GM21529 (cell line): ENCODE results near the gene EXOSC6.
"Not testable (repeated sequence)": the region's sequence is repeated elsewhere in the genome, so short reads cannot be mapped to it uniquely, and the experiment has no call there.

Experiments used
- ATAC-seq: cut with Tn5 transposase; IDR thresholded peaks from one replicate; pipeline ENCODE4 v1.9.1; 2021; ENCODE audit not compliant: unreplicated experiment

Gene EXOSC6

DNA sequence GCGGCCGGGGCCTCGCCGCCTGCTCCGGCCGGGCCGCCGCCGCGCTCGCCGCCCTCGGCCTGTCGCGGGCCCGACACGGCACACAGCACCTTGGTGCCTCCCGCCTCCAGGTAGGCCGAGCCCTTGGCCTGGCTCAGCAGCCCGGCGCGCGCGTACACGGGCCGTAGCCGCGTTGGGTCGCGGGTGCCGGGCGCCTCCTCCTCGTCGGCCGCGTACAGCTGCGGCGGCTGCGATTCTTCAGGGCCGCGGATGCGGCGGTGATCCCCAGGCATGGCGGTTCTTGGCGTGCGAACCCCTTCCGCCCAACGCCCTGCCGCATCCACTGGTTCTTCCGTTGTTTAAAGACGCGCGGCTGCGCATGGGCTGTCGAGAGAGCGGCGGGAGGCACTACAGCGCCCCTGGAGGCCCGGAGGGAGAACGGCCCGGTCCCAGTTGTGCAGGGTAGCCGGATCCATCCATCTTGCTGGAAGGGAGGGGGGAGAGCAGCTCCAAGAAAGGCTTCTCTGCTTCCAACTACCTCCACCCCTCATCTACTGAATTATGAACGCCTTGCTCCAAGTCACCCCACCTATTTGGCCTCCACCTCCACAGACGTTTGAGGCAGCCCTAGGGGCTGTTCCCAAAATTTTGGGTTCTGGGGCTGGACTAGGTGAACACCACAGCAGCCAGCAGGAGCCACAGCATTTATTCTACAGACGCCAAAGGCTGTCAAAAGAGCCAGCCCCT is at the start of gene EXOSC6:
EXOSC6 (minus strand) TSS at position 312 of the 726 bp plus-strand sequence; CDS start at position 272, 40 bp downstream.
- ATAC-seq: peak; percentile 83

DNA sequence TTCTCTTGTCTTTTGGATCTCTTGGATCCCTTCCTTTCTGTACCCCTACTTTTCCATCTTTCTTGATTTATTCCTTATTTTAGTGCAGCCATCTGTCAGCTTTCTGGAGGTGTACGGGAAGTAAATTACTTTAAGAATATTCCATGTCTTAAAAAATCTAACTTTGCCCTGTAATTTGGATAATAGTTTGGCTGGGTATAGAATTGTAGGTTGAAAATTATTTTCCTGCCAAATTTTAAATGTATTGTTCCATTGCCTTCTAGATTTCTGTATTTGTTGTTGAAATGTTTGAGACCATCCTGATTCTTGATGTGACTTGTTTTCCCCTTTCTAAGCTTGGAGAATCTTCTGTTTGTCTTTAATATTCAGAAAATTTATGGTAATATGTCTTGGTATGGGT is 49.4 kb upstream of the EXOSC6 start:
- no peak for ATAC-seq

DNA sequence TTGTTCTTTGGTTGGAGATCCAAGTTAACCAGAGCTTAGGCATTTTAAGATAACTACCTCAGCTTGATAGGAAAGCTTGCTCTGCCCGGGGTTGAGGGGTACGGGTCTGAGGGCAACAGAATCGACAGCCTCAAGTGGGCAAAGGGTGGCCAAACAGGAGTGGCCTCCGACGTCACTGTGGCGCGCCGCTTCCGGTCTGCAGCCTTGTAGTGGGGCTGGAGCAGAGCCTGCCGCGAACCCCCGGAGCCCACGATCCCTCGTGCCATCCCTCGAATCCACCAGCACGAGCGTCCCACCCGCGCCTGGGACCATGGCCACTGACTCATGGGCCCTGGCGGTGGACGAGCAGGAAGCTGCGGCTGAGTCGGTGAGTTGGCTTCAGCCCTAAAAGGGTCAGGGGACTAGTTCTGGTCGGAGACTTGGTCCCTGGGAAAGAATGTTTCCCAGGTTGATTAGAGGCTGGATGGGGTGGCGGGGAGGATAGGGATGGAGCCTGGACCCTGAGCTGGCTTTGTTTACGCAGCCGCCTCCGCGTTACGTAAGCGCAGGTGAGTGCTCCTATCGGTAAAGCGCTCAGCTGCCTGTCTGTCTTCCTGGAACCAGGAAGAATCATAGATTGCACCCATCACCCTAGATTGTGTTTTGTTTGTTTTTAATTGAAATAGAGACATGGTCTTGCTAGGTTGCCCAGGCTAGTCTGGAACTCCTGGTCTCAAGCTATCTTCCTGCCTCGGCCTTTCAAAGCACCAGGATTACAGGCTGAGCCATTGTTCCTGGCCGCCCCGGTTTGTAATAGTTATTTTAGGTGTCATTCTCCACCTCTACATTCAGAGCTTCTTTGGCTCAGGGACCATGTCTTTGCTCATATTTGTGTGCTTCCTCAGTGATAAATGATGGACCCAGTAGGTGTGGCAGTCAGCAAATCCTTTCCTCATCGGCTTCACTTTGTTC is 47.5 kb upstream of the EXOSC6 start, which contains the start of gene DDX19B:
DDX19B (plus strand) TSS at position 199 of the 951 bp plus-strand sequence; CDS start at position 311, 112 bp downstream.
- peak; percentile 88 for ATAC-seq

DNA sequence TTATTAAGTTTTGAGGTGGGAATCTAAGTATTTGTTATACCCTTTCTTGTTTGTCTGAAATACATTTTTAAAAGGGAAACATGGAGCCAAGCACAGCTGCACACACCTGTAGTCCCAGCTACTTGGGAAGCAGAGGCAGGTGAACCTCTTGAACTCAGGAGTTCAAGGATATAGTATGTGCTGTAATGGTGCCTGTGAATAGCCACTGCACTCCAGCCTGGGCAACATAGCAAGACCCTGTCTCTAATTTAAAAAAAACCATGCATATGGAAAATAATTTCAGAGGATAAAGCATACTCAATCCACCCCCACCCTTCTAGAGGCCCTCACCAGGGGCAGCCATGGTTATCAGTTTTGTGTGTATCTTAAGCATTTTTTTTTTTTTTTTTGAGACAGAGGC is 43.9 kb upstream of the EXOSC6 start:
- ATAC-seq: no peak

DNA sequence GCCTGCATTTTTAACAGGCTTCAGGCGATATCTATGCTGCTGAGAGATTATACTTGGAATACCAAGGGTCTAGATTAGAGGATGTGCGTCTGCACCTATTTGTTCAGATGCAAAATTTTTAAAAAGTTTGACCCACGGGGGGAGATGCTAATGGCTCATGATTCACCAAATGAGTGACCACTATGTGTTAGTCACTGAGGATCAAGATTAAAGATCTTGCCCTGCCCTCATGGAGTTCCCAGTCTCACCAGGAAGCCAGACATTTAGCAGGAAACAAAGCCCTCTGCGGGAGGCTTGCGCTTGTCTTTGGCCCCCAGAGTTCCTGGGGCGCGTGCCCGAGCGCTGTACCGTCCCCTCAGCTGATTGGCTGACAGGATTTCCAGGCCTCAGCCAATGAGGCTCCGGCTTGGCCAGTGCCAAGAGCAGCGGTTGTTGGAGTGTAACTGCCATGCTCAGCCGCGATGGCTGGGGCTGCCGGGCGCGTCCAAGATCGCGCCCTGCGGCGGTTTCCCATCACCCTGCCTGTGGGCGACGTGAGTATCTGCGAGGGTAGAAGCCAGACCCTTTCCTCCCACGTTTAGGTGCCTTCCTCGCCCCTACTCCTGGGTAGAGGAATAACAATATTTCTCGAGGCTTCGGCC is 42.8 kb upstream of the EXOSC6 start:
- ATAC-seq: no peak

DNA sequence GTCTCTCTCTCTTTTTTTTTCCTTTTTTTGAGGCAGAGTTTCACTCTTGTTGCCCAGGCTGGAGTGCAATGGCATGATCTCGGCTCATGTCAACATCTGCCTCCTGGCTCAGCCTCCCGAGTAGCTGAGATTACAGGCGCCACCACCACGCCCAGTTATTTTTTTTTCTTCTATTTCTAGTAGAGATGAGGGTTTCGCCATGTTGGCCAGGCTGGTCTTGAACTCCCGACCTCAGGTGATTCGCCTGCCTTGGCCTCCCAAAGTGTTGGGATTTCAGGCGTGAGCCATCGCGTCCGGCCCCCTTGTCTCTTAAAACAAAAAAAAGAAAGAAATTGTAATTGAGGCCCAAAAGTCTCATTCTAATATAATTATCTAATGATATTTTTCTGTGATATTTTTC is 40.4 kb upstream of the EXOSC6 start:
- ATAC-seq: not testable (repeated sequence)

DNA sequence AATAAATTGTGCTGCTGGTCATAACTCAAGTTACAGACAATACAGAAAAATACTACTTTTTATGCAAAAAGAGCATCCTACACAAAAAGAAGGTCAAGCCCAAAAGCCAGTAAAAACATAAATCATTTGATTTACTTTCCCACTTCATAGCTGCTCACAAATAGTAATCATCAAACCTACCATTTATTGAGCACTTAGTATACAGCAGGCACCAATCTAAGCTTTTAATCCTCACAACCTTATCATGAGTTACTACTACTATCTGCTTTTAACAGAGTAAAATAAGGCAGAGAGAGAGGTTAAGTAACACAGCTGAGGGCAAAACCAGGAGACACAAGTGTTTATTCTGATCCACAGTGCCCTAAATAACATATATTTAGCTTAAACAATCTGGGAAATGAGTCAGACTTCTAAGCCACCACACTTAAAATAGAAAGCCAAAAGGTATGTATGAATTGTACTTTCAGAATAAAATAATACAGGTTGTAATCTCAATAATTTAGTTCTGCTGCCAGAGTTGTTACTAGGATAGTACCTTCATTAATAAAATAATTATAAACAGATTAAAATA is 39.3 kb upstream of the EXOSC6 start:
- no peak for ATAC-seq

DNA sequence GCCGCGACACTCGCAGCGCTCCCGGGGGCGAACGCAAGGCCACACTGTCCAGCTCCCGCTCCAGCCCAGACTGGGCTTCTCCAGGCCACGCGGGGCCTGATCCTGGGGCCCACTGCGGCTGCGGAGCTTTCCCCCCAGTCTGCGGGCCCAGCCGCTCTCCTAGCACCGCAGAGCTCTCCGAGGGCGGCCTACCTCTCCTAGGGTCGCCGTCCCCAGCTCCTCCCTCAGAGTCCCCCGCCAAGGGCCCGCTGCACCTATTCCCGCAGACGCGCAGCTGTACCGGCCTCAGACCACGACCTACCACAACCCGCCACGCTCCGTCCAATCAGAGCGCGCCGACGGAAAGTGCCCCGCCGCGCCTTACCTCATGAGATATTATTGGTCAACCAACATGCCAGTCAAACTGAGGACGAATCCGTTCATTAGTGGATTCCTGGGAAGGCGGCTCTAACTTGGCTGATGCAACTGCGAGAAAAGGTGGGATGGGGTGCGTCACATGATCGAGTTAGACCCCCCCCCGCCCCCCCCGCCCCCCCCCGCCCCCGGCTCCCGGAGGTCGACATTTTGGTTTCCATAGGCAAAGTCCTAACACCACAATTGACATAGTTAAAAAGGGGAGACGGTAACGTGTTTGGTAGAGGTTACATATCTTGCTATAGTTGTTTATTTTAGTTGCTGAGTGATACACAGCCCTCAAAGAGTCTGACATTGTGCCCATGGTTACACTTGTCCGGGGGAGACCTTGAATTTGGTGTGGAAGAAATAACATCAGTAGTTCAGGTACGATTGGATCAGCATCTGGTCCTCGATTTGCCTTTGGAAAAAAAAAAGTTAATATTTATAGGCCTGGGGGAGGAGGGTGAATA is 37.7 kb upstream of the EXOSC6 start, which contains the start of gene AARS1:
AARS1 (minus strand) TSS at position 278 of the 866 bp plus-strand sequence. CDS start 6,743 bp downstream, outside the sequence.
- ATAC-seq: peak; percentile 97

DNA sequence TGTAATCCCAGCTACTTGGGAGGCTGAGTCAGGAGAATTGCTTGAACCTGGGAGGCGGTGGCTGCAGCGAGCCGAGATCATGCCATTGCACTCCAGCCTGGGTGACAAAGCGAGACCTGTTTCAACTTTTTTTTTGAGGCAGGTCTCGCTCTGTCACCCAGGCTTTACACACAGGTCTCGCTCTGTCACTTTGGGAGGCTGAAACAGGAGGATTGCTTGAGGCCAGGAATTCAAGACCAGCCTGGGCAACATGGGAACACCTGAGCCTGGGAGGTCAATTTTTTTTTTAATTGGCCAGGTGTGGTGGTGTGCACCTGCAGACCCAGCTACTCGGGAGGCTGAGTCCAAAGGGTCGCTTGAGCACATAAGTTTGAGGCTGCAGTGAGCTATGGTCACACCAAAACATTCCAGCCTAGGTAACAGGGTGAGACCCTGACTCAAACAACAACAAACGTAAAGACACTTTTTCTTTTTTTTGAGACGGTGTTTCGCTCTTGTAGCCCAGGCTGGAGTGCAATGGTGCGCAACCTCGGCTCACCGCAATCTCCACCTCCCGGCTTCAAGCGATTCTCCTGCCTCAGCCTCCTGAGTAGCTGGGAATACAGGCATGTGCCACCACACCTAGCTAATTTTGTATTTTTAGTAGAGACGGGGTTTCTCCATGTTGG is 35.7 kb upstream of the EXOSC6 start:
- not testable (repeated sequence) for ATAC-seq

DNA sequence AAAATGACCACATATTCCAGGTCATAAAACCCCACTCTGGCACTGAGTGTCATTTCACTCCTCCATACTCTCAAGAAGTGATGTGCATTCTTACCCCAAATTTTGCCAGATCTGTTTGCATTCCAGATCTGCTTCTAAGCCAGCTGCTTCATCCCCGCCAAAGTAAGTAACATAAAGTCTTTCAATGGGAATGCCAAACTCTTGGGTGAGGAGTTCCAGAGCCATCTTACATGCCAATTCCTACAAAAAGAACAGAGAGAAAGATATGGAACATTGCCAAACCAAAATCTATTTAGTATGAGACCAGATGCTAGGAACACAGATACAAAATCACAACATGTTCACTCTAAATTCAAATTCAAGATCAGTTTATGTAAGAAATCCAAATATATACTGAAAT is 24.7 kb upstream of the EXOSC6 start:
- no peak for ATAC-seq

DNA sequence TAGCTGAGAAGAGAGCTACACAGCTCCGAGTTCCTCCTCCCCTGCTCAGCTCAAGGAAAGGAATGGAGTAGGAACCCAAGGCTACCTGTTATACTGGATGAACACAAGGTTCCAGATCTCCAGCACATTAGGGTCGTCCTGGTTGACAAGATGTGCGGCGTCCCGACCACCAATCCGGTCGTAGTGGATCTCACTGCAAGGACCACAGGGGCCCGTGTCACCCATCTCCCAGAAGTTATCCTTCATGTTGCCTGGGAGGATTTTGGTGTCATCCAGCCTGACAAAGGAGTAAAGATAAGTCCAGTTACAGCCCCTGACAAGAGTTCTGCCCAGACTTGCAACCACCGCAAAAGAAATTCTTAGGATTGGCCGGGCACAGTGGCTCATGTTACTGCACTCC is 20.0 kb upstream of the EXOSC6 start:
- ATAC-seq: no peak

DNA sequence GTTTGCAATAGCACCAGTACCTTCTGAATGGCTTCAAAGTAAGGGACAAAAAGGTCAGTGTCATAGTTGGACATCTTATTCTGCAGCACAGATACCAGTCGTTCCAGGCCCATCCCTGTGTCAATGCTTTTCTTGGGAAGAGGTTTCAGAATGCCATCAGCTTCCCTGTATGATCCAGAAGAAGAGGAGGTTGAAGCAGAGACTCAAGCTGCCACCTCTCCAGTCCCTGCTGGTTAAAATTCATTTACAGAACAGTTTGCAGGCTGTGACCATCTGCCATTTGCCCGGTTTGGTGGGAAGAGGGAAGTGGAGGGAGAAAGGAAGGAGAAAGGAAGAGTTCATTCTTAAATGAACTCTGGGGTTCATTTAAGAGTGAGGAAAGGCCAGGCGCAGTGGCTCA is 18.4 kb upstream of the EXOSC6 start:
- ATAC-seq: no peak

DNA sequence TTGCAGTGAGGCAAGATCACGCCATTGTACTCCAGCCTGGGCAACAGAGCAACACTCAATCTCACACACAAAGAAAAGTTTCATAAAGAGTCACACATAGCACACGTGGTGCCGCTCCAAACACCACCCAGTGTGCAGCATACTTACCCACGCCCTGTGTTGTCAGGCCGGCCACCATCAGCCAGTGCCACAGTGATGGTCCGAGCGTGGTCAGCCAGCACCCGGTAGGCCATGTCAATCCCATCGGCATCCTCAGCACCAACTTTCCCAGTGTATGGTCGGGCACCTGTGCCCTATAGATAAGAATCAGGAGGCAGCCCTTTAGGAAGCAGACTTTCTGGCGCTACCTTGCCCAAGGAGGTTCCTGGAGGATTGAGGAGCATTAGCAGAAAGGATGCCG is 17.7 kb upstream of the EXOSC6 start:
- ATAC-seq: no peak

DNA sequence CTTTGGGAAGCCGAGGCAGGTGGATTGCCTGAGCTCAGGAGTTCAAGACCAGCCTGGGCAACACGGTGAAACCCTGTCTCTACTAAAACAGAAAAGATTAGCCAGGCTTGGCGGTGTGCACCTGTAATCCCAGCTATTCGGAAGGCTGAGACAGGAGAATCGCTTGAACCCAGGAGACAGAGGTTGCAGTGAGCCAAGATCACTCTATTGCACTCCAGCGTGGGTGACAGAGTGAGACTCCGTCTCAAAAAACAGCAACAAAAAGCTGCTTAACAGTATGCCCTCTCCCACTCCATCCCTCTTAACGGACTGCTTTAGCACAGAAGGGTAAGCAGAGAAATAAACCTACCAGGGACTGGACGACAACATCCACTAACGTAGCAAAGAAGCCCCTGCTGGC is 16.2 kb upstream of the EXOSC6 start:
- not testable (repeated sequence) for ATAC-seq

DNA sequence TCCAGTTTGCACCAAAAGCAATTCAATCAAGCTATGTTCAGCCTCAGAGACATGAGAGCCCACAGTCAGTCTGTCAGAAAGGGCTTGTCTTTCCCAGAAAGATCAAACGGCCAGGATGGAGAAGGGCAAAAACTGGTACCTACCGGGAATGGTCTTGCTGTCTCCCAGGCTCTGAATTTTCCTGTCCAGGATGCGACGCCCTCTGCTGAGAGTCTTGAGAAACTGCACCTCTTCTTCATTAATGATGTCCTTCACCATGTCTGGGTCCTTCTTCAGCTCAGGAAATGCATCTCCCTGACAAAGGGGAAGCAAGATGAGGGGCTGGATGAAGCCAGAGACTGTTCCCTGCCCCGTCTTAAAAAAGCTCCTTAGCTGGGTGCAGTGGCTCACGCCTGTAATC is 15.8 kb upstream of the EXOSC6 start:
- no peak for ATAC-seq

DNA sequence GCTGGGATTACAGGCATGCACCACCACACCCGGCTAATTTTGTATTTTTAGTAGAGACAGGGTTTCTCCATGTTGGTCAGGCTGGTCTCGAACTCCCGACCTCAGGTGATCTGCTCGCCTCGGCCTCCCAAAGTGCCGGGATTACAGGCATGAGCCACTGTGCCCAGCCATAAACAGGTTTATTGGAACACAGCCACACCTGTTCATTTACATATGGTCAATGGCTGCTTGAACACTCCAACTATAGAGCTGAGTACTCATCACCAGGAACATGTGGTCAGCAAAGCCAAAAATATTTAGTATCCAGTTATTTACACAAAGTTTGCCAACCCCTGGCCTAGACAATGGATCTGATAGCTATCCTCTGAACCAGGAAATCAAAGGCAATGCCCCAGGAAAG is 8.2 kb upstream of the EXOSC6 start:
- ATAC-seq: not testable (repeated sequence)

DNA sequence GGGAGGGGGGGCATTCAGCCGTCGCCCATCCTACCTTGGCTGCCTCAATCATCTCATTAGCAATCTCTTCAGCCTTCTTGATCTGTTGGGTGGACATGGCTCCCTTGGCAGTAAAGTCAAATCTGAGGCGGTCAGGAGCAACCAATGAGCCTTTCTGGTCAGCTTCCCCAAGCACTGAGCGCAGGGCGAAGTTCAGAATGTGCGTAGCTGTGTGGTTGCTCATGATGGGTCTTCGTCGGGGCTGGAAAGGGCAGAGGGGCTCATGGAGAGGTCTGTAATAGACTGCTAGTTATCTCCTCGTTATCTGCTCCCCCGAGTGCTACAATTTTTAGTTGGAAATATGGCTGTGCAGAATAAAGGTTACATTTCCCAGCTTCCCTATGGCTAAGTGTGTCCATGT is 7.2 kb upstream of the EXOSC6 start:
- no peak for ATAC-seq

DNA sequence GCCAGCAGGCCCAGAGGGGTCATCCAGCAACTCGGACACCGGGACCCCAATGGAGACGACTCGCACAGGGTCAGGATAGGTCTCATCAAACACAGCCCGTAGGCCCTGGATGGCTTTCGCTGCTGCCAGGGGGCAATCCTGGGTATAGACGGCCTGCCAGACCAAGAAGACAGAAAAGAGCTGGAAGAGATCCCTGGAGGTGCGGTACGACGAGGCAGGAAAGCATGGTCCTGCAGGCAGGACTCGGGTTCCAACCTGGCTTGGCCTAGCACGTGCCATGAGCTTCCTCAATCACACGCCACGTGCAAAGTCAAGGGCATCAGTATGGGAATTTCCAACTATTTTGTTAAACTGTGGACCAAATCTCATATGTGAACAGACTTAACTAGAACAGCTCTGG is 6.3 kb upstream of the EXOSC6 start:
- no peak for ATAC-seq

DNA sequence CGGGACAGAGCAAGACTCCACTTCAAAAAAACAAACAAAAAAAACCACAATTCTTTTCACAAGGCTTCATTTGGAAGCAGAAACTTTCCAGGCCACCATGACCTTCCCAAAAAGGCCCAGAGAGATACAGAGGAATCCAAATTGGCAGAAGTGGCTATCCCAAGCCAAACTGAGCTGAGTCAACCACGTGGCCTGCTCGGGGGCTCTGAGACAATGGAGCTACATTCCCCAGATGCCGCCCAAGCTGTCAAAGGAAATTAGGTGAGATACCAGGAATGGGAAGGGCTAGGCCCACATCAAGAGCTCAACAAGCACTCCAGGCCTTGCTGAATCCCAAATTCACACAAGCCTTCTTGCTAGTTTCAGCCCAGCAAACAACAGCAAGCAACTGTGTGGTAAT is 5.7 kb upstream of the EXOSC6 start:
- ATAC-seq: no peak
